ENCODE results near the gene UPK1B.
"Not testable (repeated sequence)": the region's sequence is repeated elsewhere in the genome, so short reads cannot be mapped to it uniquely, and the experiment has no call there.

UPK1B gene

DNA sequence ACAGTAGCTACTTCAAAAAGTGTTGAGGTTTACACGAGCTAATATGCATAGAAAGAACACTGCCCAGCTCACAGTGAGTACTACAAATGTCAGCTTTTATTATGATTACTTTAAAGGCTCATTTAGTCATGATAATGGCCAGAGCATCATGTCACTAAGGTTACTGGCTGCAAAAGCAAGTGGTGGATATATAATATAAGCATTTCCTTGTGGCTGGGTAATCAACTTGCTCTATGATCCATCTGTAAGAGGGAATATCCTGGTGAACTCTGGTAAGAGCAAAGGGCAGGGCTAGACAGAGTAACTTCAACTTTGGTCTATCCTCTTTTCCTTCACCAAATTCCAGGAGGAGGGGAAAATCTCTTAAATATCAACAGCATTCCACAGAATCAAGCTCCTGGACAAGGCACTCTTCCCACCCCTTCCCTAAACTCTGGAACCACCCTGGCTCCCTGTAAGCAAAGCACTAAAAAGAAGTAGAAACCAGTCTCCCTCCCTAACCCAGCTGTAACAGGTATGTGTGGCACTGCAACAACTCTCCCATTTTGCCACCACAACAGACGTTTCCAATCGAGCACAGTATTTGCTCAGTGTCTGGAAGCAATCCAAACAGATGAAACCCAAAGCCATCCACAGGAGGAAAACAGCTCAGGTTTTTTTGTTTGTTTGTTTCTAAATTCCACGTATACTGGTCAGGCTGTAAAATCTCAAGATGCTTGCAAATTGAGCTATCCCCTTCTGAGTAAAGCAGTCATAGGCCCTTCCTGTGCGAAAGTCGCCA is 53.9 kb downstream of the UPK1B start:
- no peak for DNase-seq

DNA sequence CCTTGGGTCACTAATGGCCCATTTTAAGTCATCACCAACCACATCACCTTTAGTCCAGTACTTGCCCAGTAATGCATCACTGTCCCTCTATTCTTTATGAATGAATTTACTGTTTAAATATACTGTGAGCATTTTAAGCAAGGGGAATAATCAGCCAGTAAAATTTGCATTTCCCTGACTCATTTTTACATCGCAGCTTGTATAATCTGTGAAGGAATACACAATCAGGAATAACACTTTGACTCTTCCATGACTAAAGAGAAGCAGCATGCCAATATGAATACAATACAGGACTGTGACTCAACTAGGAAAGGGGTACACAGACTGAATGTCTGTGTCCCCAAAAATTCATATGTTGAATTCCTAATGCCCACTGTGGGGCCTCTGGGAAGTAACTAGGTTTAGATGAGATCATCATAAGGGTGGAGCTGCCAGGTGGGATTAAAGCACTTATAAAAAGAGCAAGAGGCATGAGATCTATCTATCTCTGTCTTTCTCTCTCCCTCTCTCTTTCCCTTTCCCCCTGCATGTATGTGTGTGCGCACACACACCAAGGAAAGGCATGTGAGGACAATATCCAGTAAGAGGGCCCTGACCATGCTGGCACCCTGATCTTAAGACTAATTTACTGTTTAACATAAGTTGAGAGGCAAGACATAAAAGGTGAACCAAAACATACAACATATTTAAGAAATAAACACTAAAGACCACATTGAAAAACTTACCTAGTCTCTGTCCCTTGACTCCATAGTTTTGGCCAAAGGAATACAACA is 55.2 kb downstream of the UPK1B start:
- no peak for DNase-seq

DNA sequence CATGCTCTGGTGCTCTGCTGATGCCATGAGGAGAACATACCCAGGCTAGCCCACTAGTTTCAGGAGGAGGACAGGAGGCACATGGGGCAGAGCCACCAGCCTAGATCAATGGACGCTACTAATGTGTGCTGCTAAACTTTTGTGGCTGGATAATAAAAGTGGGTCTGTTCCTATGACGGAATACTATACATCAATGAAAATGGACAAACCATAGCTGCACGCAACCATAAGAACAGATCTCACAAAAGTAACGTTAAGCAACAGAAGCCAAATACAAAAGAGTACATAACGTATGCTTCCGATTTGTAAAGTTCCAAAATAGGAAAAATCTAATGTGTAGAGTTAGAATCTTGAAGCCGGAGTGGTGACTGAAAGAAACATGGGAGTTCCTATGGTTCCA is 55.8 kb downstream of the UPK1B start:
- no peak for DNase-seq

GRCh38 chr3:119230071-119230470 is 56.7 kb downstream of the UPK1B start:
- DNase-seq: no peak

DNA sequence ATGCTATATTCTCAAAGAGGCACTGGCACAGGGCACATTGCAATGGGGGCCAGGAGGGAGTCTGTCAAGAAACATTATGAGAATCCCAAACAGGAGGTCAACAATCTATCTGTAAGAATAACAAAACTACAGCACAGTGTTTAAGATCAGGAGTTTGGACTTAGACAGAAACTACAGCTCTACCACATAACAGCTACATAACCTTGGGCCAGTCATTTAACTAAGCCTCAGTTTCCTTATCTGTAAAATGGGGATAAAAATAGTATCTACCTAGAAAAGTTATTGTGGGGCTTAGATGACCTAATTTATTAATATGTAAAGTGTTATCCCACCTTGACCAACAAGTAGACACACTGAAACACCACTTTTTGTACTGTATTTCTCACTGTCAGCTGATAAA is 57.3 kb downstream of the UPK1B start:
- no peak for DNase-seq

- no peak for DNase-seq
These were observed 61.2 kb downstream of the UPK1B start for GRCh38 chr3:119234610-119235009.

DNA sequence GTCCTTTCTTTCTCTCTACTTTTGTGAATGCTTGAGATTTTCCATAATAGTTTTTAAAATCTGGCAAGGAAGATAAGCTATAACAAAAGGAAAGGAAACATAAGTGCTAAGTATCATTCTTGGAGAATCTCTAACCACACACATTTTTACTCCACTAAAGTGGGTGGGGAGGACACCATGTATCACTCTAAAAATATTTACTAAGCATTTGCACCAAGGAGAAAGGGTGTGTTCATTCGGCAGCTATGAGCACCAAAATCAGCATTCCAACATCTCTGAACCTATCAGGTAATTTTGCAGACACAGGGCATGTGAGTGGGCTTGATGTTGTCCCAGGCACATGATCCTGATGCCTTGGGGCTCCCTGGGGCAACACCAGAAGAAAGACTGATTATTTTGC is 61.8 kb downstream of the UPK1B start:
- no peak for DNase-seq

- DNase-seq: no peak
These were observed 63.4 kb downstream of the UPK1B start for GRCh38 chr3:119236756-119237155.

DNA sequence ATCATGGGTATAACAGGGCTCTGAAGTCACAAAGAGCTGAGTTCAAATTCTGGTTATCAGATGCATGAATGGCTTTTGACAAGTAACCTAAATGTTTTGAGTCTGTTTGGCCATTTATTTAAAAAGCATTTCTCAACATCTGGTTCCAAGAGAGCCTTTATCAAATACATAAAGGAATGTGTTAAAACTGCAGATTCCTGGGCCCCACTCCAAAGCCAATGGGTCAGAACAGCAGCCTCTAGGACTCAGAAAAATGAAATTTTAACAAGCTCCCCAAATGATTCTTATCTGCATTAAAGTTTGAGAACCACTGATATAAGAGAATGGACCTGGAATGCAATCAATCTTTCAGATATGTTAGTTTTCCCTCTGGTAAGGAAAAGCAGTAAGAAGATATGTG is 63.9 kb downstream of the UPK1B start:
- no peak for DNase-seq

GRCh38 chr3:119238363-119238762 is 65.0 kb downstream of the UPK1B start:
- no peak for DNase-seq

GRCh38 chr3:119239206-119239820 is 65.9 kb downstream of the UPK1B start:
- DNase-seq: no peak

GRCh38 chr3:119240101-119240590 is 66.7 kb downstream of the UPK1B start:
- no peak for DNase-seq

DNA sequence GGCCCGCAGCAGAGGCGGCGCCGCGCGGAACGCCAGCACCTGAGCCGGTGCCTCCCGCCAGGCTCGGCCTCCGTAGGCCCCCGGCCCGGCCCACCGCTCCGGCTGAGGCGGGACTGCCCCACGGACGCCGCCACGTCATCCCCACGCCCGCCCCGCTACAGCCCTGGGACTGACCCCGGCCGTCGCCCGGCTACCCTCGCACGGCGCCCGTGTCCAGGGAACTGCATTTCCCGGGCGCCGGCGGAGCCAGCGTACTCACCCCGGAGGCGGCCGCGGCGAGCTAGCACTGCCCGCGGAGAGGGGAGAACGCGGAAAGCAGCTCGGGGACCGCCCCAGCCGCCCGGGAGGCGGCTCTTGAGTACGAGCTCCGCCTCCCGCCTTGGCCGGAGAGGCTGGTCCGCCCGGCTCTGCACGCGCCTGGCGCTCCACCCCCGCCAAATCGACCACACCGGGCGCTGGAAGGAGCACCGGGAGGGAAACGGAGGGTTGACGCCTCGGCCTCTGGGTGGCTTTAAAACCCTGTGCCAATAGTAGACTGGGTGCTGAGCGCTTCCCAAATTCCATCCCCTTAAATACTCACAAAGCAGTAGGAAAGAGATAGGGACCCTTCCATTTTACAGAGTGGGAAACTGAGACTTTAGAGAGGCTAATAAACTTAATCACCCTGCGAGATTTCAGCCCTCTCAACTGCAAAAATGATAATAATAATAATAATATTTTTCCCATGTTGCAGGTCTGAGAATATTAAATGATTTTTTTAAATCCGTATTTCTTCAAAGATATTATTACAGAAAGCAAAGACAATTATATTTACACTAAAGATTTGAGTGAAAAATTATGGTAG is 67.4 kb downstream of the UPK1B start, which contains the start of gene B4GALT4:
Gene B4GALT4 (minus strand): TSS at position 288 of the 844 bp plus-strand sequence. CDS start 10,779 bp downstream, outside the sequence.
- DNase-seq: peak; percentile 95

GRCh38 chr3:119242387-119243057 is 69.1 kb downstream of the UPK1B start:
- not testable (repeated sequence) for DNase-seq

DNA sequence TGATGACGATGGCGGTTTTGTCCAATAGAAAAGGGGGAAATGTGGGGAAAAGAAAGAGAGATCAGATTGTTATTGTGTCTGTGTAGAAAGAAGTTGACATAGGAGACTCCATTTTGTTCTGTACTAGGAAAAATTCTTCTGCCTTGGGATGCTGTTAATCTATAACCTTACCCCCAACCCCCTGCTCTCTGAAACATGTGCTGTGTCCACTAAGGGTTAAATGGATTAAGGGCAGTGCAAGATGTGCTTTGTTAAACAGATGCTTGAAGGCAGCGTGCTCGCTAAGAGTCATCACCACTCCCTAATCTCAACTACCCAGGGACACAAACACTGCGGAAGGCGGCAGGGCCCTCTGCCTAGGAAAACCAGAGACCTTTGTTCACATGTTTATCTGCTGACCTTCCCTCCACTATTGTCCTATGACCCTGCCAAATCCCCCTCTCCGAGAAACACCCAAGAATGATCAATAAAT is 69.7 kb downstream of the UPK1B start:
- DNase-seq: not testable (repeated sequence)

- DNase-seq: no peak
These were observed 70.3 kb downstream of the UPK1B start for GRCh38 chr3:119243712-119244111.

- DNase-seq: no peak
These were observed 72.4 kb downstream of the UPK1B start for GRCh38 chr3:119245778-119246177.
